ENCODE data around the gene COG5. TPM values are rescaled to one million over a fixed set of nuclear protein-coding genes. Genes with fewer than 3 reads are reported as not detected.

Gene COG5
- total and polyA plus RNA-seq, 2 of the 4 experiments (the other 2 are of a cell fraction) = 18.5 to 27.4 TPM

DNA sequence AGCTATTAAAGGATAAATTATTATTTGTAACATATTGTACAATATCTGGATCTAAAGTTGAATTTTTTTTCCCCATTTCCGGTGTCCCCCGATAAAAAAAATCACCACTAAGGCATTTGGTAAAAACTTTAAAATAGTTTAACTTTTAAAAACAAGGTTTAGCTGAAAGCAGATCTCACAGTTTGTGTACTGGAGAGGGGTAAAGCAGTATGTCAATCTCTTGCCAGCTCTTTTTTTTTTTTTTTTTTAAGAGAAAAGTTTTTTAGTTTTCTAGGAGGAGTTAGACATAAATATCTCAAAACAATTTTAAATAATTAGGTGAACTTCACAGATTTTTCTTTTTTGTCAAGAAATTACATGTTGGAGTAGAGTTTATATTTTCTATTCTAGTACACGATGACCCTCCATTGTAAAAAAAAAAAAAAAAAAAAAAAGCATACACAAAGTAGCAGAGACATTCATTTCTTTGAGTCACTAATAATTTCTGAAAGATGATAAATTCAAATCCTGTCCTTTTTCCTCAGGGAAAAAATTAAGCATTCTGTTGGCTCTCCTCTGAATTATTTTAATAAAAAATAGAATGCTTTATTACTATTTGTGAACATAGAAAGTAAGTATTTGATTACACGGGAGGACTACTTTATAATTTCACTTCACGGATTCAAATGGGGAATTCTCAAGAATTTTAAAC lies 396.8 kb downstream of the COG5 start (continued):
- TF ChIP-seq, protein P1, sequence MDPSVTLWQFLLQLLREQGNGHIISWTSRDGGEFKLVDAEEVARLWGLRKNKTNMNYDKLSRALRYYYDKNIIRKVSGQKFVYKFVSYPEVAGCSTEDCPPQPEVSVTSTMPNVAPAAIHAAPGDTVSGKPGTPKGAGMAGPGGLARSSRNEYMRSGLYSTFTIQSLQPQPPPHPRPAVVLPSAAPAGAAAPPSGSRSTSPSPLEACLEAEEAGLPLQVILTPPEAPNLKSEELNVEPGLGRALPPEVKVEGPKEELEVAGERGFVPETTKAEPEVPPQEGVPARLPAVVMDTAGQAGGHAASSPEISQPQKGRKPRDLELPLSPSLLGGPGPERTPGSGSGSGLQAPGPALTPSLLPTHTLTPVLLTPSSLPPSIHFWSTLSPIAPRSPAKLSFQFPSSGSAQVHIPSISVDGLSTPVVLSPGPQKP (IDR thresholded peaks at IDR 0.05; ENCODE audit: borderline replicate concordance, low read depth, low read length) = no peak
- TF ChIP-seq RFX5 (IDR thresholded peaks at IDR 0.05; ENCODE audit: low read depth, low read length) = no peak

DNA sequence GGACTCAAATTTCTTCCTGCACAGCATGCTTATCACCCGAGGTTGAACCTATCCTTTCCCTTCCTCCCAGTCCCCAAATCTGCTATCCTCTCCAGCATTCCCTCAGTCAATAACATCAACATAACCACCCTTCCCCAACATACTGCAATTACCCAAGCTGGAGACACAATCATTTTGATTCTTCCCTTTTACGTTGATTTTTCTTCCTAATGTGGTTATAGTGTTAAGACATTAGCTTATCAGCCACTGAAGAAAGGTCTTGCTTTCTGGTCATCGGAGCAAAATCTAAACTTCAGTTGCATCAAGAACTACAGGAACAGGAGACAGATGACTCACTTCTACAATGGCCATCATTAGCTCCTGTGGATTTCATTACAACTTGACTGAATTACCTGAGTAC lies 398.4 kb downstream of the COG5 start:
- Histone ChIP-seq H4K91ac (ENCODE audit: insufficient read depth, low read depth, low read length) (no peak overlapping the region), H2BK20ac (ENCODE audit: low read depth, low read length) (peak overlapping the region; percentile 17; the same call in 1 of the 2 replicates), H2BK5ac (ENCODE audit: low read depth, low read length, poor library complexity, severe bottlenecking) (peak overlapping the region; percentile 34), H2AK5ac (ENCODE audit: low read depth, low read length) (peak overlapping the region; percentile 23; the same call in 1 of the 2 replicates), H2AFZ (replicated peaks; ENCODE audit: low read length, poor library complexity) (no peak overlapping the region), H3K9ac (ENCODE audit: low read depth, low read length) (no peak overlapping the region), H2BK120ac (ENCODE audit: low read depth, low read length) (no peak overlapping the region), H3K14ac (replicated peaks; ENCODE audit: low read depth, low read length) (no peak overlapping the region), H2AK9ac (replicated peaks; ENCODE audit: low read depth, low read length, poor library complexity) (no peak overlapping the region), H3K4me3 (ENCODE audit: insufficient read depth, low read depth, low read length) (no peak overlapping the region), H3K4me2 (ENCODE audit: low read depth, low read length) (no peak overlapping the region), H3K4me1 (ENCODE audit: control insufficient read depth, insufficient read depth, low read length) (no peaks in the 10 kb centered on the region), H4K20me1 (ENCODE audit: insufficient read depth, low read length) (peaks cover 7% of the 10 kb centered on the region), H3K79me1 (ENCODE audit: low read depth in 1 of 2, low read length in 2 of 2) (peaks cover 0 to 8% of the 10 kb centered on the region in 2 experiments; a peak in 1 of 4 replicates), H2BK15ac (ENCODE audit: low read depth, low read length) (0 out of 3 replicates have a peak overlapping the region, but pooled peaks have one; percentile 4), H3K36me3 (ENCODE audit: control insufficient read depth, insufficient read depth, low read length) (no peaks in the 10 kb centered on the region), H3K4ac (ENCODE audit: low read depth, low read length) (no peak overlapping the region), H3K56ac (ENCODE audit: extremely low read depth, insufficient read depth, low read length) (no peak overlapping the region), H3K9me3 (ENCODE audit: control insufficient read depth, insufficient read depth, low read length) (no peaks in the 10 kb centered on the region), H4K8ac (ENCODE audit: low read depth in 2 of 2, low read length in 2 of 2) (no peak overlapping the region), H3K18ac (ENCODE audit: low read depth, low read length) (no peak overlapping the region), H4K5ac (ENCODE audit: low read depth, low read length) (no peak overlapping the region), H3K27me3 (ENCODE audit: control insufficient read depth, insufficient read depth, low read length) (no peaks in the 10 kb centered on the region), H3K9me1 (ENCODE audit: insufficient read depth, low read length) (no peaks in the 10 kb centered on the region), H3K23ac (ENCODE audit: low read depth, low read length) (no peak overlapping the region), H3K27ac (ENCODE audit: insufficient read depth, low read length) (no peak overlapping the region)
- no TSS peak for BruUV-seq (replicated peaks)
- dilution Hi-C loops (cut with HindIII; ENCODE audit: low sequenced_read_pairs, unreplicated experiment) (no loop called here), intact Hi-C loops (cut with micrococcal nuclease) (loop anchor here (5.0 kb wide), 1 partner anchor 373 kb away; no protein-coding TSS in a partner anchor), in situ Hi-C loops (cut with MboI; ENCODE audit: low sequenced_read_pairs) (no loop called here)
- CTCF ChIA-PET = interaction anchor here (0.5 kb wide), 1 partner anchor 745 kb away, joined by 4 read pairs; no protein-coding TSS in a partner anchor
- ATAC-seq (ENCODE audit: low read depth) (no peak), DNase-seq (no peak)
- WGBS, 2 experiments (ENCODE audit: extremely low coverage in 2 of 2, insufficient read length in 1 of 2) = no CpG with 5 or more reads among the region's 3 CpGs
- TF ChIP-seq CEBPB (IDR thresholded peaks at IDR 0.05; ENCODE audit: low read depth, low read length) (no peak), NFE2L2 (IDR thresholded peaks at IDR 0.05; ENCODE audit: low read depth, low read length) (no peak), FOS (IDR thresholded peaks at IDR 0.05; ENCODE audit: low read depth, low read length) (no peak), RAD21 (IDR thresholded peaks at IDR 0.05; ENCODE audit: low read length) (no peak)
- POLR2A ChIA-PET (ENCODE audit: unreplicated experiment) = no interaction called here

All from IMR-90 (cell line).